ENCODE results near the gene LRMDA.

GRCh38 chr10:76201962-76202361 is 770.5 kb downstream of the LRMDA start:
- no peak for TF ChIP-seq CTCF (IDR thresholded peaks at IDR 0.05; ENCODE audit: borderline replicate concordance, extremely low read depth, low read length, poor library complexity, severe bottlenecking)
- TF ChIP-seq EZH2 (IDR thresholded peaks at IDR 0.05; ENCODE audit: borderline replicate concordance, low read depth, low read length, severe bottlenecking): no peak

All from DND-41 (cell line).